ENCODE results near the gene MGLL.

MGLL gene

DNA sequence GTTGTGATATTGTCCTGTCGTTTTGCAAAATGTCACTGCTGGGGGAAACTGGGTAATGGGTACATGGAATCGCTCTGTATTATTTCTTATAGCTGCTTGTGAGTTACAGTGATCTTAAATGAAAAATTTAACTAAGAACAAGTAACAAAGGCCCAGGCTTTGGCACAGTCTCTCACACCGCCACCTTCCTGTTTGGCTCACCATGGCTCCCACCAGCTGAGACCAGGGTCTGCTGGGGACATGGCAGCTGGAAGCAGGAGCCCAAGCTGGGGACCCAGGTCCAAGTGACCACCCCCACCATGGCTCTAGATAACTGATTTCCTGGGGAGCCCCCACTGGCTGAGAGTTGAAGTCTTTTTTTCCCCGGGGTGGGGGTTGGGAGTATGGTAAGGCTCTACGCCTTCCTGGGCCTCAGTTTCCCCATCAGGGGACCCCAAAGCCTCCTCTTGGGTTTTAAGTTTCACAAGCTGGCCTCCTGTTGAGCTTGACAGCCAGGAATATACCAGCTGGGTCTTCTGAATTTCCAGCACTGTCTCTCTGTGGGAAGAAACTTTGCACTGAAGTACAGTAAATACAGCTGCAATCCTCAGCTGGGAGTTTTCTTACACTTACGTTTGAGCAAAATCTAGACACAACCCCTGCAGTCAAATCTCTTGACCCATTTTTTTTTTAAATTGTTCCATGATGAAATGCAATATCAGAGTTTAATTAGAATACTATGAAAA lies 123.5 kb downstream of the MGLL start:
- H3K27ac Mint-ChIP-seq (ENCODE audit: low read depth): no peak overlapping the region
- ATAC-seq (replicated peaks; ENCODE audit: extremely low read depth, poor library complexity, severe bottlenecking) (no peak), DNase-seq (ENCODE audit: low spot score in 2 of 2) (no peak)
- no peak overlapping the region for H3K4me3 Mint-ChIP-seq
- peaks cover 5% of the 10 kb centered on the region for H3K4me1 Mint-ChIP-seq
- H3K9me3 Mint-ChIP-seq: peaks cover 5% of the 10 kb centered on the region
- peaks cover 2% of the 10 kb centered on the region for H3K36me3 Mint-ChIP-seq (ENCODE audit: insufficient read depth)
- H3K27me3 Mint-ChIP-seq: peaks cover 13% of the 10 kb centered on the region

GRCh38 chr3:127698286-127698685 lies 124.0 kb downstream of the MGLL start:
- H3K9me3 Mint-ChIP-seq: no peaks in the 10 kb centered on the region
- peaks cover 13% of the 10 kb centered on the region for H3K27me3 Mint-ChIP-seq
- H3K36me3 Mint-ChIP-seq (ENCODE audit: insufficient read depth): peaks cover 2% of the 10 kb centered on the region
- DNase-seq (ENCODE audit: low spot score in 2 of 2) (no peak), ATAC-seq (replicated peaks; ENCODE audit: extremely low read depth, poor library complexity, severe bottlenecking) (no peak)
- H3K4me1 Mint-ChIP-seq: peaks cover 5% of the 10 kb centered on the region
- H3K4me3 Mint-ChIP-seq: no peak overlapping the region
- H3K27ac Mint-ChIP-seq (ENCODE audit: low read depth): no peak overlapping the region

- Mint-ChIP-seq H3K27ac (ENCODE audit: low read depth) (no peak overlapping the region), H3K27me3 (peaks cover 13% of the 10 kb centered on the region), H3K36me3 (ENCODE audit: insufficient read depth) (peaks cover 2% of the 10 kb centered on the region), H3K4me3 (no peak overlapping the region), H3K9me3 (no peaks in the 10 kb centered on the region), H3K4me1 (peaks cover 5% of the 10 kb centered on the region)
- no peak for ATAC-seq (replicated peaks; ENCODE audit: extremely low read depth, poor library complexity, severe bottlenecking)
- no peak for DNase-seq (ENCODE audit: low spot score in 2 of 2)
These were observed 124.6 kb downstream of the MGLL start for GRCh38 chr3:127697551-127698240.

- Mint-ChIP-seq H3K9me3 (no peaks in the 10 kb centered on the region), H3K36me3 (ENCODE audit: insufficient read depth) (no peaks in the 10 kb centered on the region), H3K4me1 (peaks cover 5% of the 10 kb centered on the region), H3K27ac (ENCODE audit: low read depth) (no peak overlapping the region), H3K27me3 (peaks cover 16% of the 10 kb centered on the region), H3K4me3 (no peak overlapping the region)
- ATAC-seq (replicated peaks; ENCODE audit: extremely low read depth, poor library complexity, severe bottlenecking) (no peak), DNase-seq (ENCODE audit: low spot score in 2 of 2) (no peak)
These were observed 127.7 kb downstream of the MGLL start for GRCh38 chr3:127694467-127695215.

DNA sequence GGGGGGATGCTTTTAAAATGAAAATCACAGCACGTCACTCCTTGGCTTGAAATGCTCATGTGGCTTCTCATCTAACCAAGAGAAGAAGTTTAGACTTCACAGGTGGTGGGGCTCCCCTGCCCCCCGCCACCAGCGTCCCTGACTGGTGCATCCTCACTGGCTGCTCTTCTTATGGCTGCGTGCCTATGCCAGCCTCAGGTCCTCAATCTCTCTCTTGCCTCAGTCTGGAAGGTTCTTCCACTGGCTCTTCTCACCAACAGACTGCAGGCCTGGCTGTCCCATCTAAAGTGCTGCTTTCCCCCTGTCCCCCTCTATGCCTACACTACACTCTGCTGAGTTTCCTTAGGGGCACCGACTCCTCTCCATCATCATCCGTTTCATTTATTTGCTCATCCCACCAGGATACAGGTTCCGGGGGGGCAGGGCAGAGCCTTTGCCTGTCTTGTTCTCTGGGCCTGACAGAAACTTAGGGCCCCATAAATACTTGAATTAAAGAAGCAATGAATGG lies 128.9 kb downstream of the MGLL start:
- Mint-ChIP-seq H3K9me3 (no peaks in the 10 kb centered on the region), H3K27ac (ENCODE audit: low read depth) (no peak overlapping the region), H3K4me3 (no peak overlapping the region), H3K4me1 (peaks cover 5% of the 10 kb centered on the region), H3K27me3 (peaks cover 16% of the 10 kb centered on the region), H3K36me3 (ENCODE audit: insufficient read depth) (no peaks in the 10 kb centered on the region)
- ATAC-seq (replicated peaks; ENCODE audit: extremely low read depth, poor library complexity, severe bottlenecking) (no peak), DNase-seq (ENCODE audit: low spot score in 2 of 2) (no peak)

DNA sequence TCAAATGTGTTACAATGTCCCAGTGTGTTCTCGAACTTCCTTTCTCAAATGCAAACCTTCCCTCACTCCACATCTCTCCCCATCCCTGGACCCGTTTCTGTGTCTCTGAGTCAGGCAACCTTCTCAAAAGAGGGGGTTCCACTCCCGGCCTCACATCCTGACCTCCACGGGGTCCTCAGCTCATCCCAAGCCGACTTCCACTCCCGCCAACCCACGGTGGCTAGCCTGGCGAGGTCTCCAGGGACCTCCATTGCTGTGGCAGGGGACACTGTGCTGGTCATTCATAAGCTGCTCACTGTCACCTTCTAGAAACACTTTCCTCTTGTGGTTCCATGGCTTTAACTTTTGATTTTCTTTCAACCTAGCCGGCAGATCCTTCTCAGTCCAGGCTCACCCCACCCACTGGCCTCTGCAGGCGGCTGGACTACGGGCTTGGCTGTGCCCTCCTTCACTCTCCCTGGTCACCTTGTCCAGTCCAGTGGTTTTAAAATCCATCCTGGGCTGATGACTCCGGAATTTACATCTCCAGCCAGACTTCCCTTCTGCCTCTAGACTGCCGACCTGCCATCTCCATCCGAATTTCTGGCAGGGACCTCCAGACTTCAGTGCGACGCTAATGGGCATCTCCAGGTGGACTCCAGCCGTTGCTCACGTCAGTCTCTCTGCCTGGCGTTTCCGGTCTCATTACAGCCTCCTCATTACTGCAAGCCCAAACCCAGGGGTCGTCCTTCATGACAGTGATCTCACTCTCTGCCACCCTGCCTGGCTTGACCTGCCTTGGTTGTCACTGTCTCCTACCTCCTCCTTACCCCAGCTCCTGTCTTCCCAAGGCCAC lies 129.6 kb downstream of the MGLL start:
- no peak overlapping the region for H3K4me3 Mint-ChIP-seq
- no peaks in the 10 kb centered on the region for H3K9me3 Mint-ChIP-seq
- no peak for DNase-seq (ENCODE audit: low spot score in 2 of 2)
- ATAC-seq (replicated peaks; ENCODE audit: extremely low read depth, poor library complexity, severe bottlenecking): no peak
- H3K36me3 Mint-ChIP-seq (ENCODE audit: insufficient read depth): no peaks in the 10 kb centered on the region
- peaks cover 16% of the 10 kb centered on the region for H3K27me3 Mint-ChIP-seq
- H3K27ac Mint-ChIP-seq (ENCODE audit: low read depth): no peak overlapping the region
- H3K4me1 Mint-ChIP-seq: peaks cover 5% of the 10 kb centered on the region

GRCh38 chr3:127691974-127692373 lies 130.3 kb downstream of the MGLL start:
- DNase-seq (ENCODE audit: low spot score in 2 of 2) (no peak), ATAC-seq (replicated peaks; ENCODE audit: extremely low read depth, poor library complexity, severe bottlenecking) (no peak)
- Mint-ChIP-seq H3K9me3 (no peaks in the 10 kb centered on the region), H3K4me3 (no peak overlapping the region), H3K27me3 (peaks cover 16% of the 10 kb centered on the region), H3K36me3 (ENCODE audit: insufficient read depth) (no peaks in the 10 kb centered on the region), H3K27ac (ENCODE audit: low read depth) (no peak overlapping the region), H3K4me1 (no peaks in the 10 kb centered on the region)

- H3K4me1 Mint-ChIP-seq: no peaks in the 10 kb centered on the region
- H3K4me3 Mint-ChIP-seq: no peak overlapping the region
- H3K9me3 Mint-ChIP-seq: no peaks in the 10 kb centered on the region
- DNase-seq (ENCODE audit: low spot score in 2 of 2) (no peak), ATAC-seq (replicated peaks; ENCODE audit: extremely low read depth, poor library complexity, severe bottlenecking) (no peak)
- no peak overlapping the region for H3K27ac Mint-ChIP-seq (ENCODE audit: low read depth)
- no peaks in the 10 kb centered on the region for H3K36me3 Mint-ChIP-seq (ENCODE audit: insufficient read depth)
- H3K27me3 Mint-ChIP-seq: peaks cover 16% of the 10 kb centered on the region
These were observed 130.8 kb downstream of the MGLL start for GRCh38 chr3:127691489-127691888.

DNA sequence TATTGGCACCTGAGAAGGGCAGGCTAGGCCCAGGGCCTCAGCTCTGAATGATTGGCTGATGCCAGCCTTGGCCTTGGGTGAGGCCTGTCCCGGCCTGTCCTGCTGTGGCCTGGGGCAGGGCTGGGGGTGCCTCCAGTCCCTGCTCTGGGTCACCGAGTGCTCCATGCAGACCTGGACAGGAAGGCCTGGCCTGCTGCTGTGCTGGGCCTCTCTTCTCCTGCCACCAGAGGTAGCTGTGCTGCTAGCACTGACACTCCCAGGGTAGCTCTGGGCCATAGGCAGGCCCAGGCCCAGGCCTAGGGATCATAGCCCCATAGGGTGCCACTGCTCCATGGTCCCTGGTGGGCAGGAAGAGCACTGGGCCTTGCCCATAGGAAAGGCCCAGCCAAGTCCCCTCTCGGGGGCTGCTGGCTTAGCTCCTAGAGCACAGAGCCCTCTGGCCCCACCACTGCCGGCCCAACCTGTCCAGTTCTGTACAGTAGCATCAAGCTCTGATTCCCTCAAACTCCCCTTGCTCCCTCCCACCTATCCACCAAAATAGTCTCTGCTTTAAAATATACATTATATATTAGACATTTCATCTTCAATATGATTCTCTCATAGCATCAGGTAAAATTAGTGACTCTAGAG lies 131.4 kb downstream of the MGLL start:
- DNase-seq (ENCODE audit: low spot score in 2 of 2) (no peak), ATAC-seq (replicated peaks; ENCODE audit: extremely low read depth, poor library complexity, severe bottlenecking) (no peak)
- H3K4me1 Mint-ChIP-seq: no peaks in the 10 kb centered on the region

DNA sequence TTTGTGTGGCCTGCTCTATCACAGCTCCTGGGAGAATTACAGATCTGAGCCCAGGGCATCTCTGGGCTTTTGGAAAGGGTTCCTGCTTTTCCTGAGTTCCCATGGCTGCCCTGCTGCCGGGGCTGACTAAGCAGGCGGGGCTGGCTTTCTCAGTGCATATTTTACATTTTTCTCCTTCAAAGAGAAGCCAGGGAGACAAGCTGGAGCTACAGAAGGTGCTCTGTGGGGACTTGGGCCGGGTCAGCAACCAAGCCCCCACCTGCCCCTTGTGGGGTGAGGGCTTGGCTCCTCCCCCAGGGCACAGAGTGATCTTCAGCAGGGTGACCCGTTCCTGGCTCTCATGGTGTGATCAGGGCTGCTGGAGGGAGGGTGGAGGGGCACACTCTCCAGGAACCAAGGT lies 132.2 kb downstream of the MGLL start:
- no peak overlapping the region for H3K4me3 Mint-ChIP-seq
- no peak overlapping the region for H3K27ac Mint-ChIP-seq (ENCODE audit: low read depth)
- no peaks in the 10 kb centered on the region for H3K9me3 Mint-ChIP-seq
- H3K27me3 Mint-ChIP-seq: peaks cover 16% of the 10 kb centered on the region
- ATAC-seq (replicated peaks; ENCODE audit: extremely low read depth, poor library complexity, severe bottlenecking) (no peak), DNase-seq (ENCODE audit: low spot score in 2 of 2) (no peak)
- H3K4me1 Mint-ChIP-seq: no peaks in the 10 kb centered on the region
- H3K36me3 Mint-ChIP-seq (ENCODE audit: insufficient read depth): no peaks in the 10 kb centered on the region

More for the DNA sequence above, 131.4 kb downstream of the MGLL start:
- H3K36me3 Mint-ChIP-seq (ENCODE audit: insufficient read depth): no peaks in the 10 kb centered on the region
- peaks cover 16% of the 10 kb centered on the region for H3K27me3 Mint-ChIP-seq
- H3K27ac Mint-ChIP-seq (ENCODE audit: low read depth): no peak overlapping the region
- no peaks in the 10 kb centered on the region for H3K9me3 Mint-ChIP-seq
- H3K4me3 Mint-ChIP-seq: no peak overlapping the region

DNA sequence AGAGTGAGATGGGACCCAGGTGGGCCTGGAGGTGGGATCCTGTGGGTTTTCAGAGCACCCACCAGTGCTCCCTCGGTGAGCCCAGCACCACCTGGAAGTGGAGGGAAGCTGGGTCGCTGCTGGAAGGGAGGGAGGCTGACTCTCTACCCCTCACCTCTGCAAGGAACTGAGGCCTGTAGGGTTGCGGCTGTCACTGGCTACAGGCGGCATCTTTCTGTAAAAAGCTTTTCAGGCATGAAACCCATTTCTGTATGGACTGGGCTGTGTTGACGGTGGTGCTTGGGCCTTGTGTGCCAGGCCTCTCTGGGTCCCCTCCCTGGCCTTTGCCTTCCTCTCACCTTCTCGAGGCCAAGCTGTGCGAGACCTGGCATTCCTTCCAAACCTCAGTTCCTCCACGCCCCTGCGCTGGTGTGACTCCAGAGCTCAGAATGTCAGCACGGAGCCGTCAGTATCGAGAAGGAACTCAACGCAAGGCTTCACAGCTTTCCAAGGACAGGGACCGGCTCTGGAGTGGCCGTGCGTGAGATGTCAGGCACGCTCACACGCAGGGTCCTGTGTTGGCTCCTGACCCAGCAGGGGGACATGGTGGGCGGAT lies 133.0 kb downstream of the MGLL start:
- DNase-seq (ENCODE audit: low spot score in 2 of 2) (no peak), ATAC-seq (replicated peaks; ENCODE audit: extremely low read depth, poor library complexity, severe bottlenecking) (no peak)
- Mint-ChIP-seq H3K27me3 (peaks cover 16% of the 10 kb centered on the region), H3K4me3 (no peak overlapping the region), H3K9me3 (no peaks in the 10 kb centered on the region), H3K4me1 (no peaks in the 10 kb centered on the region), H3K27ac (ENCODE audit: low read depth) (no peak overlapping the region), H3K36me3 (ENCODE audit: insufficient read depth) (no peaks in the 10 kb centered on the region)
